Lower lobe of right lung (tissue), 2 donors: ENCODE measurements around the gene ERBIN. TPM values are rescaled to one million over a fixed set of nuclear protein-coding genes. Genes with fewer than 3 reads are reported as not detected.
"Not testable (repeated sequence)": the region's sequence is repeated elsewhere in the genome, so short reads cannot be mapped to it uniquely, and the experiment has no call there.

Experiments
- ATAC-seq, 2 donors: fragments of 200-7000 bp; cut with Tn5 transposase; one replicate each; pipeline ENCODE4 v1.9.1; 2020 to 2022; ENCODE audit warnings: mild to moderate bottlenecking in 2 of 2, moderate library complexity in 2 of 2
- DNase-seq: peaks from one replicate; pipeline ENCODE4 v3.0.0-alpha.2; 2020
- H3K27ac ChIP-seq: fragments of 200-600 bp; one replicate; pipeline ENCODE4 v1.8.0; 2022
- H3K27me3 ChIP-seq: fragments of 200-600 bp; one replicate; pipeline ENCODE4 v1.8.0; 2022; ENCODE audit warnings: low read depth
- H3K36me3 ChIP-seq: fragments of 200-600 bp; one replicate; pipeline ENCODE4 v1.8.0; 2022; ENCODE audit warnings: mild to moderate bottlenecking
- H3K4me1 ChIP-seq: fragments of 200-600 bp; one replicate; pipeline ENCODE4 v1.8.0; 2022
- H3K4me3 ChIP-seq: fragments of 200-600 bp; one replicate; pipeline ENCODE4 v1.8.0; 2022; ENCODE audit warnings: mild to moderate bottlenecking
- H3K9me3 ChIP-seq: fragments of 200-600 bp; one replicate; pipeline ENCODE4 v1.8.0; 2022
- CTCF ChIP-seq: fragments of 200-600 bp; IDR thresholded peaks from one replicate; pipeline ENCODE4 v1.8.0; 2022; ENCODE audit warnings: antibody characterized with exemption, mild to moderate bottlenecking
- intact Hi-C: fragments of 100-400 bp; cut with DNase I; formaldehyde crosslinking; loops from one replicate; pipeline ENCODE4 v1.11.0; 2022
- total RNA-seq: library from RNA; stranded (reverse); fragmentation: NEBNext Ultra II Directional; extraction: Animal tissue kit (Norgen Biotek cat#: 25700); gene quantifications from one replicate; pipeline ENCODE4 v1.2.1, GENCODE V29; 2021
- donor health status: DM: no; HTN: yes; CAD: no; lungs with severe emphysema.

ERBIN gene
- total RNA-seq, 1 donor from 2014 or later, result 68.2 TPM

- Histone ChIP-seq H3K9me3 (no peaks in the 10 kb centered on the region), H3K27ac (no peak overlapping the region), H3K4me1 (no peaks in the 10 kb centered on the region), H3K4me3 (no peak overlapping the region), H3K27me3 (no peaks in the 10 kb centered on the region), H3K36me3 (peaks cover 30% of the 10 kb centered on the region)
- intact Hi-C loops, result no loop called here
- no peak for TF ChIP-seq CTCF
- DNase-seq (no peak), ATAC-seq (no peak)
These were observed 130.9 kb downstream of the ERBIN start for GRCh38 chr5:66057239-66057638.

GRCh38 chr5:66061320-66061719 is 134.9 kb downstream of the ERBIN start:
- H3K36me3 ChIP-seq, H3K4me3 ChIP-seq, intact Hi-C loops, H3K27me3 ChIP-seq, H3K4me1 ChIP-seq, H3K27ac ChIP-seq, ATAC-seq, DNase-seq, H3K9me3 ChIP-seq: not testable (repeated sequence)

- H3K4me3 ChIP-seq, H3K9me3 ChIP-seq, H3K27me3 ChIP-seq, H3K27ac ChIP-seq, ATAC-seq, DNase-seq, H3K4me1 ChIP-seq, intact Hi-C loops: not testable (repeated sequence)
- peaks cover 23% of the 10 kb centered on the region for H3K36me3 ChIP-seq
These were observed 136.7 kb downstream of the ERBIN start for GRCh38 chr5:66063061-66063460.

- TF ChIP-seq CTCF, result no peak
- intact Hi-C loops, result no loop called here
- DNase-seq (no peak), ATAC-seq (no peak)
- Histone ChIP-seq H3K36me3 (peaks cover 35% of the 10 kb centered on the region), H3K4me3 (no peak overlapping the region), H3K27me3 (no peaks in the 10 kb centered on the region), H3K27ac (no peak overlapping the region), H3K4me1 (no peaks in the 10 kb centered on the region), H3K9me3 (no peaks in the 10 kb centered on the region)
These were observed 140.5 kb downstream of the ERBIN start for GRCh38 chr5:66066826-66067225.

GRCh38 chr5:66072031-66072430 is 145.7 kb downstream of the ERBIN start:
- Histone ChIP-seq H3K4me1 (no peaks in the 10 kb centered on the region), H3K27me3 (no peaks in the 10 kb centered on the region), H3K36me3 (peaks cover 33% of the 10 kb centered on the region), H3K27ac (no peak overlapping the region), H3K4me3 (no peak overlapping the region), H3K9me3 (no peaks in the 10 kb centered on the region)
- DNase-seq, result no peak
- intact Hi-C loops, result no loop called here
- ATAC-seq, result no peak
- no peak for TF ChIP-seq CTCF

GRCh38 chr5:66074901-66075300 is 148.5 kb downstream of the ERBIN start:
- intact Hi-C loops, result no loop called here
- H3K27ac ChIP-seq, result no peak overlapping the region
- TF ChIP-seq CTCF, result no peak
- no peak overlapping the region for H3K4me3 ChIP-seq
- no peaks in the 10 kb centered on the region for H3K27me3 ChIP-seq
- no peaks in the 10 kb centered on the region for H3K9me3 ChIP-seq
- no peak for ATAC-seq
- H3K4me1 ChIP-seq, result no peaks in the 10 kb centered on the region
- no peak for DNase-seq
- peaks cover 41% of the 10 kb centered on the region for H3K36me3 ChIP-seq

GRCh38 chr5:66080664-66081063 is 154.3 kb downstream of the ERBIN start:
- H3K27me3 ChIP-seq, result no peaks in the 10 kb centered on the region
- intact Hi-C loops, result no loop called here
- ATAC-seq (no peak), DNase-seq (no peak)
- H3K4me1 ChIP-seq, result no peaks in the 10 kb centered on the region
- no peak for TF ChIP-seq CTCF
- no peak overlapping the region for H3K4me3 ChIP-seq
- H3K27ac ChIP-seq, result no peak overlapping the region
- H3K36me3 ChIP-seq, result peaks cover 44% of the 10 kb centered on the region
- no peaks in the 10 kb centered on the region for H3K9me3 ChIP-seq
